HUDEP-2 (cell line): ENCODE measurements around the gene SAE1.
A peak's percentile ranks its signal among the peaks of the same experiment; 100 is the strongest.
"Not testable (repeated sequence)": the region's sequence is repeated elsewhere in the genome, so short reads cannot be mapped to it uniquely, and the experiment has no call there.

Experiments
- DNase-seq, 76 experiments: peaks; one replicate each; lab custom pipeline; 2025; ENCODE audit not compliant: unreplicated experiment in 76 of 76; lab: John Stamatoyannopoulos, UW

Gene SAE1

DNA sequence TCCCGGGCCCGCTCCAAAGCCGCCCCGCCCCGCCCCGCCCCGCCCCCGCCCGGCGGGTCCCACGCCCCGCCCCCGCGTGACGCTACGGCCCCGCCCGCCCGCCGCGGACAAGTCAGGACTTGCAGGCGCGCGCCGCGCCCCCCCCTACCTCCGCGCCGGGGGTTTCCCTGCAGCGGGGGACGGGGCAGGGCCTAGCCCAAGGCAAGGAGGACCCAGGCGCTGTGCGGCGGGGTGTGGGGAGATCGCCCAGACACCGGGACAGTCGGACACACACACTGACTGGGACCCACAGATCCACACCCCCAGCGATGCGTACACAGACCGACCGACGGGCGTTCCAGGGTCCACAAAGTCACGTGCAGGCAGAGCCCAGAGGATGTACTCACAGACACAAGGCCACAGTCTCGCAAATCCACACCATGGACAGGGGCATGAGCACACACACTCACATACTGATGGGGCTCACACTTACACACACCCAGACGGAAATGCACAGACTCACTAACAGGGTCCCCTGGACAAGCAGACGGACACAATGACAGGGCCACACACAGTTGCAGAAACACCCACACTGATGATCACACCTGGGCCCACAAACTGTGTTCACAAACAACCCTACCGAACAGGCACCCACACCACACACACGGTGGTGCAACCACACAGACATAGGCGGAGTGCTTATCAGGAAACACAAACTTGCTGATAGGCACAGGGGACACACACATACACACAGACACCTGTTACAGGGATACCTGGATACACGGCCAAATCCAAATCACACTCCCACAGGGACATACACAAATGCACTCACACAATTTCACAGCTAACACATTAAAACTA lies 100.8 kb downstream of the SAE1 start:
- peak in 70 of 76 experiments; percentile 35 to 91 (median 78) for DNase-seq

DNA sequence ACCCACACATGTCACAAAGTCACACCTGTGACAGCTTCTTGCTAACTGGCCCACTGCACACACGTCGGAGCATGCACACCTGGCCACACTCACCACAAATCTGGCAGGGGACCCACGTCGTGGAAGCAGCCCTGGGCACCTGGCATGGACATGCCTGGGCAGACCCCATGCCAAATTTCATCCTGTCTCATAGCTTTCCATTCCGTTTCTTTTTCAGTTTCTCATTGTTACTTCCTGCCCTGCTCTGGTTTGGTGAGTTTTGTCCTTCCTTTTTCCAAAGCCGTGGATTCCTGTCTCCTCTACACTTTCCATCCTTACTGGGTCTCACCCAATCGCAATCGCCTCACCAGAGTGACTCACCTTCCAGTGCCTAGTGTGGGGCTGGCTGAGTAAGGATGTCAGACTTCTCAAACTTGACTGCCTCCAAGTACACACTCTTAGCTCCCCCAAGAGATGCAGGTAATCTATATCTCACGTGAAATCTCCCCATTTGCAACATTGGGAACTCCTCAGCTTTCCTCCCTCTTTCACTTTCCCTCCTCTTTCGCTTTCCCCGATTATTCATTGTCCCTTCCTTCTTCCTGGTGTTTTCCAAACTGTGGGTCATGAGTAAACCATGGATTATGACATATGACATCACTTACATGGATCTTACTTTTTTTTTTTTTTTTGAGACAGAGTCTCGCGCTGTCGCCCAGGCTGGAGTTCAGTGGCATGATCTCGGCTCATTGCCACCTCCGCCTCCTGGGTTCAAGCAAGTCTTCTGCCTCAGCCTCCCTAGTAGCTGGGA lies 102.0 kb downstream of the SAE1 start:
- DNase-seq: peak in 2 of 76 experiments; percentile 29 to 34

DNA sequence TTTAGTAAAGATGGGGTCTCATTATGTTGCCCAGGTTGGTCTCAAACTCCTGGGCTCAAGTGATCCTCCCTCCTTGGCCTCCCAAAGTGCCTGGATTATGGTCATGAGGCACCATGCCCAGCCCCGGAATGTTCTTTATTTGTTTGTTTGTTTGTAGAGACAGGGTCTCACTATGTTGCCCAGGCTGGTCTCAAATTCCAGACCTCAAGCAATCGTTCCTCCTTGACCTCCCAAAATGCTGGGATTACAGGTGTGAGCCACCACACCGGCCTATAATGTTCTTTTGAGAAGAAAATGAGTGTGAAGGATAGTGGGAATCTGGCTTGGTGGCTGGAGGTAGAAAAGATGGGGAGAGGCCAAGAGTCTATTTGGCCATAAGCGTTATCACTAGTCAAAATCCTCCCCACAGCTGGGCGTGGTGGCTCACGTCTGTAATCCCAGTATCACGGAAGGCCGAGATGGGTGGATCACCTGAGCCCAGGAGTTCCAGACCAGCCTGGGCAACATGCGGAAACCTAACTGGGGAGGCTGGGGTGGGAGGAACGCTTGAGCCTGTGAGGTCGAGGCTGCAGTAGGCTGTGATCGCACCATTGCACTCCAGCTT lies 105.5 kb downstream of the SAE1 start:
- DNase-seq: no peak

- DNase-seq: no peak
These were observed 108.5 kb downstream of the SAE1 start for GRCh38 chr19:47239152-47239551.

DNA sequence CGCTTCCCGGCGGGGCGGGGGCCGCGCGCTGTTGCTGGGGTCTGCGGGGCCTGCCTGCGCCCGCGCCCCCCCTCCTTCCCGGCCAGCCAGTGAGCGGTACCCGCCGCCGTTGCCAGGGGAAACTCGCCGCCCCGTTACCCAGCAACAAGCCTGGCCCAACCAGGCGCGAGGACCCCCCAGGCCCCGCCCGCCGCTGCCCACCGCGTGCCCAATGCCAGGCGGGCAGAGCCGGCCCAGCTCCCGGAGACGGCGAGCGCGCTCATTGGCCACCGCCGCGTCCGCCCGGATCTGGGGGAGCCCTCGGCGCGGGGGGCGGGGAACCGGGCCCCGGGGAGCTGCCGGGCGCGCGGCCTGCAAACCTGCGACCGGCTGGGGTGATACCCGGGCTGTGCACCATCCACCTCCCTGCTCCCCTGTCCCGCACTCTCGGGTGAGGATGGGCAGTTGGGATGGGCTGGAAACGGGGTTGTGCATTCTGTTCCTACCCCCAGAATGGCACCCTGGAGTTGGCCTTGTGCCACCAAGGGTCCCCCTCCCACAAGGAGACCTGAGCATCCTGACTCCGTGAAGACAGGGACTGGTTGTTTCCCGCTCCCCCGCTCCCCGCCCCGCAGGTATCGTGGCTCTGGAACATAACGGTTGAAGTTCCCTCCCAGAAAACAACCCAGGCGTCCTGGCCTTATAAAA lies 109.1 kb downstream of the SAE1 start:
- peak in 11 of 76 experiments; percentile 11 to 38 (median 20) for DNase-seq

- DNase-seq: no peak
These were observed 109.9 kb downstream of the SAE1 start for GRCh38 chr19:47240556-47240955.

DNA sequence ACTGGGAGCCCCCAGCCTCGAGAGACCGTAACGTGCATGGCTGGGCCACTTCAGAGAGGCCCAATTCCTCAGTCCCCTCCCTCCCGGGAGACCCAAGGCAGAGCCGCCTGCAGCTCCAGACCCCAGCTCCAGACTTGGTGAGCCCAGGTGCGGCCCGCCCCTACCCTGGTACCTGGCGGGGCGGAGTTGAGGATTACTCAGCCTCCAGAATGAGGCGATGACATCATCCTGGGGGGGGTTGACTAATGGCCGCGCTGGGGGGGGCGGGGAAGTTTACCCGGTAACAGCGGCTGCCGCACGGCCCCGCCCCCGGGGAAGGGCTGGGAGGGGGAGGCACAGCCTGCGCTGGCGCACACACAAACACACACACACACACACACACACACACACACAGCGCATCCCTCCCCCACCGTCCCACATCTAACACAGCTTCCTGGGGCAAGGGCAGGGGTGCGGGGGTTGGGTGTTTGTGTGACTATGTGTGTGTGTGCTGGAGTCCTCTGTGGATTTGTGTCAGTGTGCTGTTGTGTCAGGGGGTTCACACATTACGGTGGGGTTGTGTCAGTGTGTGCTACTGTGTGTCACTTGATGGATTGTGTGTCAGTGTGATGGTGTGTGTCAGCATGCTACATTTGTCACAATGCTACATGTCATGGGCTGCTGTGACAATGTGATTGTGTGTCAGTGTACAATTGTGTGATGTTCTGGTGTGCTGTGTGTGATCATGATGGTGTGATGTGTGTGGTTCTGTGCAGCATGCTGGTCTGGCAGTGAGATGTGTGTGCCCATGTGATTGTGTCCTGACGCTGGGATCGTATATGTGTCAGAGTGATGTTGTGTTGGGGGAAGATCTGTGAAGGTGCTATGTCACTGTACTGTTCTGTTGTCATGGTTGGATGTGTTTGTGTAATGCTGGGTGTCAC lies 110.6 kb downstream of the SAE1 start:
- peak in 63 of 76 experiments; percentile 8 to 86 (median 69) for DNase-seq

DNA sequence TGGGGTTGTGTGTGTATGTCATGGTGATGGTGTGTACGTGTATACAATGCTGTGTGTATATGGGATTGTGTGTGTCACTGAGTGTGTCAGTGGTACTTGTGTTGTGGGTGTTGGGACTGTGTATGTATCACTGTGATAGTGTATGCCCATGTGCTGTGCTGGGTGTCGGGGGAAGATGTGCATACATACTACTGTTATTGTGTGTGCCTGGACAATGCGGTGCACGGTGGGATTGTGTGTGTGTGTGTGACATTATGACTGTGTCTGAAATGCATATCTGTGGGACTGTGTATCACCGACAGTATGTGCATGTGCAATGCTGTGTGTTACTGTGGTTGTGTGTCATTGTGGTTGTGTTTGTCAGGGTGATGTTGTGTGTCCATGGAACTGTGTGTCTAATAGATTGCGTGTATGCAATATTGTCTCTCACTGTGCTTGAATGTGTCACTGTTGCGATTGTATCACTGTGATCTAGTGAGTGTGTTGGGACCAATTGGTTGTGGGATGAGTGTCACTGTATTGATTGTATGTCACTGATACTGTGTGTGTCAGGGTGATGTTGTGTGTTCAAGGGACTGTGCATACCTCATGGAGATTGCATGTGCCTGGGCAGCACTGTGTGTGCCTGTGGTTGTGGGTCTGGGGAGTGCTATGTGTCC lies 111.4 kb downstream of the SAE1 start:
- peak in 3 of 76 experiments; percentile 9 to 13 (median 12) for DNase-seq

DNA sequence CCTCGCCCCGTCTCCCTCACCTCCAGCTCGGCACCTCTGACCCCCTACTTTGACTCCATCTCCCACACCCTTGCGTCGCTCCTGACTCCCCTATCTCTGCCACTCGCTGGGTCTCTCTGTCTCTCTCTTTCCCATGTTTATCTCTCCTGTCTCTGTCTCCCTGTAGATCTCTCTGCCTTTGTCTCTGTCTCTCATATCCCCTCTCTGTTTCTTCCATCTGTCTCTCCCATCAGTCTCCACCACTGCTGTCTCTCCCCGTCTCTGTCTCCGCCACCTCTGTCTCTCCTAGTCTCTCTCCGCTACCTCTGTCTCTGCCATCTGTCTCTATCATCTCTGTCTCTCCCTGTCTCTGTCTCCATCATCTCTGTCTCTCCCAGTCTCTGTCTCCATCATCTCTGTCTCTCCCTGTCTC lies 112.7 kb downstream of the SAE1 start:
- peak in 4 of 76 experiments; percentile 47 to 60 (median 57) for DNase-seq

GRCh38 chr19:47243776-47244547 lies 113.3 kb downstream of the SAE1 start:
- DNase-seq: peak; percentile 71 to 99 (median 98)

DNA sequence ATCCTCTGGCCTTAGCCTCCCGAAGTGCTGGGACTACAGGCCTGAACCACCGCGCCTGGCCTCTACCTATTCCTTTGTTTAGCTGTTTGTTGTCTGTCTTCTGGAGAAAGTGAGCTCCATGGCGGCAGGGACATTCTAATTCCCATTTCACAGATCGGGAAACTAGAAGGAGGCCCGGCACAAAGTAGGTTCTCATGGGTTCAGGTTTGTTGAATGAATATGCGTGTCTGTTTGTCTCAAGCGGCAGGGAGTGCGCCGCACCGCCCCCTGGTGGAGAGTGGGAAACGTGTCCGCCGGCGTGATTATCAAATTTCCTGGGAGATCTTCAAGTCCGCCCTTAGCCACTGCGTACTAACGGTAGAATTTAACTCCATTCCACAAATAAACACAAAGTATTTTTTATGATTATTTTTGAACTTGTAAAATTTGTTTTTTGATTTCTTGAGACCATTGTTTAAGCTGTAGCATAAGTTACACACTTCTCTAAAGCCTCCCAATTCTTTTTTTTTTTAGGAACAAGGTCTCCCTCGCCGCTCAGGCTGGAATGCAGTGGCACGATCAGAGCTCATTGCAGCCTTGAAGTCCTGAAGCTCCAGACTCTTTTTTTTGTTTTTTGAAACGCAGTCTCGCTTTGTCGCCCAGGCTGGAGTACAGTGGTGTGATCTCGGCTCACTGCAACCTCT lies 116.8 kb downstream of the SAE1 start:
- peak in 74 of 76 experiments; percentile 25 to 94 (median 76) for DNase-seq

GRCh38 chr19:47253016-47253415 lies 122.4 kb downstream of the SAE1 start:
- not testable (repeated sequence) for DNase-seq

DNA sequence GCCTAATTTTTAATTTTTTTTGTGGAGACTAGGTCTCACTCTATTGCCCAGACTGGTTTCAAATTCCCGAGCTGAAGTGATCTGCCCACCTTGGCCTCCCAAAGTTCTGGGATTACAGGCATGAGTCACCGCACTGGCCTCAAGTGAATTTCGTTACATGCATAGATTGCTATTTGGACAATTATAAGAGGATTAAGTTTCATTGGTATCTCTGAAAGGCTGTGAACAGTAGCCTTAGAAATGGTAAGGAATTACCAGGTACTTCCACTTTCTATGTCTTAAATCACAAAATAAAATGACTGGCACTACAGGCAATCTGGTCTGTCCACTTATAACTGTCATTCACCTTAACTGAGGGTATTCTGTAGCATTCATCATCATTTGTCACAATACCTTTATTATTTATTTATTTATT lies 122.8 kb downstream of the SAE1 start:
- DNase-seq: no peak

GRCh38 chr19:47253970-47254369 lies 123.3 kb downstream of the SAE1 start:
- no peak for DNase-seq

- peak in 75 of 76 experiments; percentile 58 to 100 (median 98) for DNase-seq
These were observed 125.5 kb downstream of the SAE1 start, which contains the start of gene CCDC9 for GRCh38 chr19:47255879-47256692. Gene CCDC9 (plus strand): TSS chr19:47256525. CDS start chr19:47258401, 1,876 bp downstream.

GRCh38 chr19:47256693-47257410 lies 126.2 kb downstream of the SAE1 start:
- DNase-seq: peak; percentile 90 to 100 (median 100)
